Fibroblast of skin of left quadriceps (primary cell): ENCODE data around the gene ARSK.

ENCODE experiments used
- DNase-seq, 2 experiments: peaks; one replicate each; pipeline ENCODE4 v3.0.0-alpha.2; 2013; ENCODE audit warnings: low read depth in 2 of 2

Gene ARSK

DNA sequence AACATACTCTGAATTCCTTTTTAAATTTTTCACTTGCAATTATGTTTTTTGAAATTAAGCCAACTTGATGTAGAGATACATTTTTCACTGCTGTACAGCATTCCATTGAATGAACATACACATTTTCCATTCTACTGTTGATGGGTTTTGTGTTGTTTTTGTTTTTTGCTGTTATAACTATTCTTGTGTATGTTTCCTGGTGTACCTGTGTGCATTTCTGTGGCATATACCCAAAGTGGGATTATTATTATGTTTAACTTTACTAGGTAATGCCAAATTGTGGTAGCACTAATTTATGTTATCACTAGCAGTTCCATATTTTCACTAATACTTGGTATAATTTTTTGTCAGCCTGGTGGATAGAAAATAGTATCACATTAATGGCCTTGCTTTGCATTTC is 94.4 kb downstream of the ARSK start:
- DNase-seq: no peak

DNA sequence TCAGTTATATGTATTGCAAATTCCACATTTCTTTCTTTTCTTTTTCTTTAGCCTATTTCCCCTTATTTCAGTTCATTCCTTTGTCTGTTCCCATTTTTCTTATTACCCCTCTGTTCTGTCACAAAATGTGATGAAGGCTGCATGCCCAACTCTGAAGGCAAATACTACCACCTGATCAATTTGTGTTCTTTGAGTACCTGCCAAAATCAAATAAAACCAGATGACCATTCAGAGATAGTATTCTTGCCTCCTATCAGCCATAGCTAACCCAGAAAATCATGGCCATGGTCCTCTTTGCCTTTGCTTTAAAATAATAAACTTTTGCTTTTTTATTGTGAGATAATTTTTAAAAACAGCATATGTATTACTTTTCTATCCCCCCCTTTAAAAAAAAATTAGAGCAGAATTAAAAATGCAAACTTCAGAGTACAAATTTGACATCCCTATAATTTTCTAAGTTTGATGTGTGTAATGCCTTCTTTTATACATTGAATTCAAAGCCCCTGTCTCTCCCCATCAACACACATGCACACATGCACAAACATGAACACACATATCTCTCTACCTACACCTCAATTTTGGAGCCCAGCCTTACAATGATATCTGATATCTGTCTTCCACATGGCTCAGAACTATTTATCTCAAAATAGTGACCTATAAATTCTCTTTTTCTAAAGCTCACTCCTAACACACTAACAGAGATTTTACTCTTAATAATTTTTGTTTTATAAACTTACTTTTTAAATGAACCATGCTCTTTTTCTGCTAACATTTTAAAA is 95.1 kb downstream of the ARSK start:
- DNase-seq: no peak

DNA sequence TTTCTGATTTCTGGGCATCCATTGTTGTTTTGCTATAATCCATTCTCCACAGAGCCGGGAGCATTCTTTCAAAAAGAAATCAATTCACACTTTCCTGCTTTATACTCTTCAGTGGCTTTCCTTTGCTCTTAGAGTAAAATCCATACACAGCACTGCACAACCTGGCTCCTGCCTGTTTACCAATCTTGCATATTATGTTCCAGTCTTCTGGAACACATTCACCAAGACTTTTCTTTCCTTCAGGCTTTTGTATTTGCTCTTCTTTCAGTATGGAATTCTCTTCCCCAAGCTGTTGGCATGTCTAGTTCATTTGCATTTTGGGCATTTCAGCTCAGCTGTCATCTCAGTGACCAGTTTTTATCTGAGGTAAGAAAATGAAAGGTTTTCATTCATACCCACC is 97.9 kb downstream of the ARSK start:
- DNase-seq: no peak

DNA sequence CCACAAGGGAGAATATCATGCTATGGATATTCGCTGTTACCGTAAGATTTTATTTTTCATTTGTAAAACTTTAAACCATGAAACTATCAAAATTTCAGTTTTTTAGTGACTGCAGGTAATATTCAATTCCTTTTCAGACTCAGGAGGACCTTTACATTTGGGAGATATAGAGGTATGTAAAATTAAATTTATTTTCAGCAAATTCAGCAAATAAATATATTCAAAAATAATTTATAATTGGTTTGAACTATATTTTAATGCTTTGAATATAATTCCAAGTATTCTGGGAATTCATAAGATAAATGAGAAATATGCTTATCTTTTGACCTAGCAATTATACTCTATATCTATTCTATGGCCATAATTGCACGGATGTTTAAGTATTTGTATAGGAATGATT is 99.3 kb downstream of the ARSK start:
- DNase-seq: no peak
